ENCODE results near the gene GAS2. TPM values are rescaled to one million over a fixed set of nuclear protein-coding genes. Genes with fewer than 3 reads are reported as not detected.
A peak's percentile ranks its signal among the peaks of the same experiment; 100 is the strongest.

The GAS2 gene
- total RNA-seq, 2 experiments from 2014 or later = 1.8 to 4.1 TPM

GRCh38 chr11:22829231-22830081, 163.0 kb downstream of the GAS2 start, which contains the start of gene SVIP:
SVIP (minus strand) TSS chr11:22829801; CDS start chr11:22829748, 53 bp downstream.
- intact Hi-C loops (cut with micrococcal nuclease; ENCODE audit: unreplicated experiment) = no loop called here
- Histone ChIP-seq H3K9me3 (ENCODE audit: low read length) (no peaks in the 10 kb centered on the region), H3K9me2 (ENCODE audit: insufficient read depth, low read length) (no peaks in the 10 kb centered on the region), H3K36me3 (ENCODE audit: insufficient read depth, low read length) (no peaks in the 10 kb centered on the region), H3K4me3 (ENCODE audit: low read depth, low read length, poor library complexity, severe bottlenecking) (no peak within 1 kb of the TSS), H2AFZ (ENCODE audit: low read length) (no peak within 1 kb of the TSS), H4K20me1 (ENCODE audit: insufficient read depth, low read length) (no peaks in the 10 kb centered on the region), H3K4me1 (ENCODE audit: insufficient read depth, low read length, poor library complexity, severe bottlenecking) (no peaks in the 10 kb centered on the region), H3K79me2 (ENCODE audit: insufficient read depth, low read depth, low read length) (no peaks in the 10 kb centered on the region), H3K27ac (ENCODE audit: low read depth, low read length, poor library complexity, severe bottlenecking) (no peak within 1 kb of the TSS), H3K4me2 (ENCODE audit: low read length) (peak within 1 kb of the TSS; percentile 32; the same call in 1 of the 2 replicates)
- ChIA-PET CTCF (ENCODE audit: unreplicated experiment) (no interaction called here), POLR2A (interaction anchor here (0.6 to 0.7 kb wide), 2 partner anchors 21 to 1698 kb away, joined by 4 read pairs; no protein-coding TSS in a partner anchor)
- no peak for DNase-seq (ENCODE audit: low spot score)
- TF ChIP-seq EZH2phosphoT487 (IDR thresholded peaks at IDR 0.05; ENCODE audit: borderline replicate concordance, low read depth, low read length) (no peak), CTCF (conservative IDR thresholded peaks at IDR 0.05; ENCODE audit: low read length) (no peak)
- BruUV-seq (replicated peaks) = no TSS peak

GRCh38 chr11:22830082-22830414, 163.6 kb downstream of the GAS2 start:
- Histone ChIP-seq H3K79me2 (ENCODE audit: insufficient read depth, low read depth, low read length) (no peaks in the 10 kb centered on the region), H3K9me2 (ENCODE audit: insufficient read depth, low read length) (no peaks in the 10 kb centered on the region), H3K27ac (ENCODE audit: low read depth, low read length, poor library complexity, severe bottlenecking) (no peak overlapping the region), H3K9me3 (ENCODE audit: low read length) (no peaks in the 10 kb centered on the region), H3K4me2 (ENCODE audit: low read length) (no peak overlapping the region), H3K4me3 (ENCODE audit: low read depth, low read length, poor library complexity, severe bottlenecking) (no peak overlapping the region), H2AFZ (ENCODE audit: low read length) (no peak overlapping the region), H3K36me3 (ENCODE audit: insufficient read depth, low read length) (no peaks in the 10 kb centered on the region), H3K4me1 (ENCODE audit: insufficient read depth, low read length, poor library complexity, severe bottlenecking) (no peaks in the 10 kb centered on the region), H4K20me1 (ENCODE audit: insufficient read depth, low read length) (no peaks in the 10 kb centered on the region)
- ChIA-PET POLR2A (interaction anchor here (0.6 kb wide), 1 partner anchor 1697 kb away, joined by 4 read pairs; no protein-coding TSS in a partner anchor), CTCF (ENCODE audit: unreplicated experiment) (no interaction called here)
- intact Hi-C loops (cut with micrococcal nuclease; ENCODE audit: unreplicated experiment) = no loop called here
- TF ChIP-seq EZH2phosphoT487 (IDR thresholded peaks at IDR 0.05; ENCODE audit: borderline replicate concordance, low read depth, low read length) (no peak), CTCF (conservative IDR thresholded peaks at IDR 0.05; ENCODE audit: low read length) (no peak)
- no TSS peak for BruUV-seq (replicated peaks)
- DNase-seq (ENCODE audit: low spot score) = no peak

Data from OCI-LY7 (cell line).